Stimulated activated CD4-positive, alpha-beta T cell treated with anti-CD3 and anti-CD28 coated beads, Interleukin-2, amount 100 ng/mL, for 4 hours (primary cell): ENCODE measurements around the gene NME3.
A peak's percentile ranks its signal among the peaks of the same experiment; 100 is the strongest.
"Not testable (repeated sequence)": the region's sequence is repeated elsewhere in the genome, so short reads cannot be mapped to it uniquely, and the experiment has no call there.

Experiments used
- DNase-seq: peaks from one replicate; pipeline ENCODE4 v3.0.0-alpha.2; 2020; ENCODE audit warnings: low read depth

NME3 gene

GRCh38 chr16:1771188-1771863 is at the start of gene NME3:
TSS of gene NME3 (minus strand) at chr16:1771543. CDS start at chr16:1771534, 9 bp downstream.
- DNase-seq: peak; percentile 56

- no peak for DNase-seq
Observed at GRCh38 chr16:1820946-1821290, 49.6 kb upstream of the NME3 start.

- no peak for DNase-seq
Observed at GRCh38 chr16:1820096-1820945, 49.0 kb upstream of the NME3 start.

GRCh38 chr16:1819611-1820010 is 48.3 kb upstream of the NME3 start:
- no peak for DNase-seq

- no peak for DNase-seq
Observed at GRCh38 chr16:1818873-1819525, 47.7 kb upstream of the NME3 start.

GRCh38 chr16:1818204-1818872 is 47.0 kb upstream of the NME3 start:
- DNase-seq: no peak

- no peak for DNase-seq
Observed at GRCh38 chr16:1817716-1818115, 46.4 kb upstream of the NME3 start.

GRCh38 chr16:1817276-1817589 is 45.9 kb upstream of the NME3 start:
- no peak for DNase-seq

- DNase-seq: no peak
Observed at GRCh38 chr16:1816396-1817275, 45.3 kb upstream of the NME3 start.

GRCh38 chr16:1815461-1815860 is 44.1 kb upstream of the NME3 start:
- DNase-seq: no peak

GRCh38 chr16:1812732-1813163 is 41.4 kb upstream of the NME3 start:
- peak; percentile 39 for DNase-seq

GRCh38 chr16:1810536-1810935 is 39.2 kb upstream of the NME3 start:
- DNase-seq: no peak

- DNase-seq: no peak
Observed at GRCh38 chr16:1810106-1810505, 38.8 kb upstream of the NME3 start.

- no peak for DNase-seq
Observed at GRCh38 chr16:1809281-1809801, 38.0 kb upstream of the NME3 start.

GRCh38 chr16:1808691-1809090 is 37.3 kb upstream of the NME3 start:
- no peak for DNase-seq

GRCh38 chr16:1807626-1808025 is 36.3 kb upstream of the NME3 start:
- DNase-seq: no peak

- no peak for DNase-seq
Observed at GRCh38 chr16:1800701-1801100, 29.4 kb upstream of the NME3 start.

GRCh38 chr16:1799263-1799662 is 27.9 kb upstream of the NME3 start:
- not testable (repeated sequence) for DNase-seq

- no peak for DNase-seq
Observed at GRCh38 chr16:1794908-1795666, 23.7 kb upstream of the NME3 start.

GRCh38 chr16:1794221-1794871 is 23.0 kb upstream of the NME3 start:
- DNase-seq: no peak
